ENCODE results near the gene DENND6B. TPM values are rescaled to one million over a fixed set of nuclear protein-coding genes. Genes with fewer than 3 reads are reported as not detected.
"Not testable (repeated sequence)": the region's sequence is repeated elsewhere in the genome, so short reads cannot be mapped to it uniquely, and the experiment has no call there.

The DENND6B gene, protein sequence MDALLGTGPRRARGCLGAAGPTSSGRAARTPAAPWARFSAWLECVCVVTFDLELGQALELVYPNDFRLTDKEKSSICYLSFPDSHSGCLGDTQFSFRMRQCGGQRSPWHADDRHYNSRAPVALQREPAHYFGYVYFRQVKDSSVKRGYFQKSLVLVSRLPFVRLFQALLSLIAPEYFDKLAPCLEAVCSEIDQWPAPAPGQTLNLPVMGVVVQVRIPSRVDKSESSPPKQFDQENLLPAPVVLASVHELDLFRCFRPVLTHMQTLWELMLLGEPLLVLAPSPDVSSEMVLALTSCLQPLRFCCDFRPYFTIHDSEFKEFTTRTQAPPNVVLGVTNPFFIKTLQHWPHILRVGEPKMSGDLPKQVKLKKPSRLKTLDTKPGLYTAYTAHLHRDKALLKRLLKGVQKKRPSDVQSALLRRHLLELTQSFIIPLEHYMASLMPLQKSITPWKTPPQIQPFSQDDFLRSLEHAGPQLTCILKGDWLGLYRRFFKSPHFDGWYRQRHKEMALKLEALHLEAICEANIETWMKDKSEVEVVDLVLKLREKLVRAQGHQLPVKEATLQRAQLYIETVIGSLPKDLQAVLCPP
- 1 to 10 TPM; 2.0 to 3.1 (median 2.5) TPM for total RNA-seq
- polyA plus RNA-seq, result 2.4 TPM
- long read RNA-seq, donor 1, full-length matches to known transcripts, result 3 of 10 reads
- long read RNA-seq, donor 1, partial matches to known transcripts, result 2 of 10 reads
- long read RNA-seq, donor 1, other reads (novel, unspliced or antisense), result 5 of 10 reads
- long read RNA-seq, donor 2, full-length matches to known transcripts, result 2 of 7 reads
- long read RNA-seq, donor 2, partial matches to known transcripts, result 1 of 7 reads
- long read RNA-seq, donor 2, other reads (novel, unspliced or antisense), result 4 of 7 reads
- long read RNA-seq, donor 3, full-length matches to known transcripts, result 3 of 16 reads
- long read RNA-seq, donor 3, partial matches to known transcripts, result 1 of 16 reads
- long read RNA-seq, donor 3, other reads (novel, unspliced or antisense), result 12 of 16 reads
- long read RNA-seq, donor 4, full-length matches to known transcripts, result 3 of 8 reads
- long read RNA-seq, donor 4, partial matches to known transcripts, result 0 of 8 reads
- long read RNA-seq, donor 4, other reads (novel, unspliced or antisense), result 5 of 8 reads

DNA sequence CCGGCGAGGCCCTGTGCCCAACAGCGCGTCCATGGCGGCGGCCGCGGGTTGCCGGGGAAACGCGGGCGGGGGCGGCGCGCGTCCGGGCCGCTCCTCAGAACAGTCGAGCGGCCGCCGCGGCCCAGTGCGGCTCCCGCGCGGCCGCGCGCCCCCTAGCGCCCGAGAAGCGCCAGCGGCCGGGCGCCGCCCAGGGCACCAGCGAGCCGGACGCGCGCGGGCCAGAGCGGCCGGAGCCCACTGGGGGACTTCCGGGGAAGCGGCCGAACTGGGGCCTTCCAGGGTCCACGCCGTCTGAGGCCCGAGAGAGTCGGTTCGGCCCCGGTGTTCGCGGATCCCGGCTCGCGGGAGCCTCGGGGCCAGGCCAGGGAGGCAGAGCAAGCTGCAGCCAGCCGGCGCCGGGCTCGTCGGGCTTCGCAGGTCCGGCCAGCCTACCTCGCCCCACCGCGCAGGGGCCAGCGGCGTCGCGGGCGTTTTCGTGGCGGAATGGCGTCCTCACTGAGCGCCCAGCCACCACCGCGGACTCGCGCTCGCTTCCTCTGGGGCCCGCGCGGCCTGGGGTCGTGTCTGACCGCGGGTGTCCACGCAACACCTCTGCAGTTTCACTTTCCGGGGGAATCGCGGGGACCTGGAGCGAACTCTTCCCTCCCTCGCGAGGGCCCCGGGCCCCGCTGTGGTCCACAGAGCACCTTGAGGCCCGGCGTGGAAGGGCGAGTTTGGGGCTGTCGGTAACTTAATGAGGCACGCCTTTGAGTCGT lies at the start of gene DENND6B:
TSS of gene DENND6B (minus strand) at position 57 of the 755 bp plus-strand sequence. CDS start at position 33, 24 bp downstream.
- H3K4me3 ChIP-seq (ENCODE audit: low read length), result peak within 1 kb of the TSS; percentile 89
- H3K4me1 ChIP-seq (ENCODE audit: control insufficient read depth, insufficient read depth, low read length), result no peaks in the 10 kb centered on the region
- ATAC-seq (peak; percentile 94 to 97), DNase-seq (peak; percentile 86 to 96 (median 94))
- intact Hi-C loops (cut with DNase I), result loop anchor here (5.0 kb wide), 3 partner anchors 50 to 65 kb away; partner anchors contain the start of genes MAPK11 (in 1 of the 4) and MAPK12 (in 1 of the 4)
- 3% methylated on average over 105 of the region's 105 CpGs for WGBS
- H3K9me3 ChIP-seq (ENCODE audit: control insufficient read depth, low read length), result no peaks in the 10 kb centered on the region
- H3K27me3 ChIP-seq (ENCODE audit: control insufficient read depth, insufficient read depth), result no peaks in the 10 kb centered on the region
- H3K27ac ChIP-seq (ENCODE audit: low read length), result peak within 1 kb of the TSS; percentile 97

DNA sequence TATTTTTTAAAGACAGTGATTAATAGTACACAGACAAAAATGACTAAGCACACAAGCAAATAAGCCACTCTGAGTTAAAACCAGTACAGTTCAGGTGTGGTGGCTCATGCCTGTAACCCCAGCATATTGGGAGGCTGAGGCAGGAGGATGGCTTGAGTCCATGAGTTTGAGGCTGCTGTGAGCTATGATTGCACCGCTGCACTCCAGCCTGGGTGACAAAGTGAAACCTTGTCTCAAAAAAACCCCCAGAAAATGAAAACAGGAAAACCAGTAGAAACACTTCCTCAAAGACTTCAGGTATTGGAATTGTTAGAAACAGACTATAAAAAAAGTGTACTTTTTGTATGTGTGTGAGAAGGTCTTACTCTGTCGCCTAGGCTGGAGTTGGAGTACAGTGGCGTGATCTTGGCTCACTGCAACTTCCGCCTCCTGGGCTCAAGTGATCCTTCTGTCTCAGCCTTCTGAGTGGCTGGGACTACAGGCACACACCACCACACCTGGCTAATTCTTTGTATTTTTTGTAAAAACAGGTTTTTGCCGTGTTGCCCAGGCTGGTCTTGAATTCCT lies 49.4 kb upstream of the DENND6B start:
- no peak overlapping the region for H3K27ac ChIP-seq (ENCODE audit: low read length)
- no peaks in the 10 kb centered on the region for H3K27me3 ChIP-seq (ENCODE audit: control insufficient read depth, insufficient read depth)
- intact Hi-C loops (cut with DNase I), result no loop called here
- ATAC-seq, result no peak
- DNase-seq, result no peak
- WGBS, result 89% methylated on average over 5 of the region's 5 CpGs
- H3K9me3 ChIP-seq (ENCODE audit: control insufficient read depth, low read length), result no peaks in the 10 kb centered on the region
- no peak overlapping the region for H3K4me3 ChIP-seq (ENCODE audit: low read length)
- no peaks in the 10 kb centered on the region for H3K4me1 ChIP-seq (ENCODE audit: control insufficient read depth, insufficient read depth, low read length)

DNA sequence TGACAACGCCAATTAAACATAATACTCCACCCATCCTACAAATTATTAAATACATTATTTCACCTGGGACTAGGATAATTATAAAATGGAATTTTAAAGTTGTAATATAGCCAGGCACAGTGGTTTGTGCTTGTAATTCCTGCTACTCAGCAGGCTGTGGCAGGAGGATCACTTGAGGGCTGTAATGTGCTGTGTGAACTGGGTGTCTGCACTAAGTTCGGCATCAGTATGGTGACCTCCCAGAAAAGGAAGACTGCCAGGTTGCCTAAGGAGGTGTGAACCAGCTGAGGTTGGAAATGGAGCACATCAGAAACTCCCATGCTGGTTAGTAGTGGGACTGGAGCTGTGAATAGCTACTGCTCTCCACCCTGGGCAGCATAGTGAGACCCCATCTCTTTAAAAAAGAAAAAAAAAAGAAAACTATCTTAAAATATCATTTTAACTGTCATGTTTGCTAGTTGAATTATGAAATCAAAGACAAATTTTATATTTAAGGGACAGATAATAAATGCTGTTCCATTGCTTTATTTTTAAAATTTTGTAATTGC lies 44.4 kb upstream of the DENND6B start:
- H3K4me3 ChIP-seq (ENCODE audit: low read length), result no peak overlapping the region
- no peaks in the 10 kb centered on the region for H3K9me3 ChIP-seq (ENCODE audit: control insufficient read depth, low read length)
- DNase-seq (no peak), ATAC-seq (no peak)
- no peak overlapping the region for H3K27ac ChIP-seq (ENCODE audit: low read length)
- H3K27me3 ChIP-seq (ENCODE audit: control insufficient read depth, insufficient read depth), result no peaks in the 10 kb centered on the region
- intact Hi-C loops (cut with DNase I), result no loop called here
- no peaks in the 10 kb centered on the region for H3K4me1 ChIP-seq (ENCODE audit: control insufficient read depth, insufficient read depth, low read length)
- WGBS, result 92% methylated on average over 2 of the region's 2 CpGs

DNA sequence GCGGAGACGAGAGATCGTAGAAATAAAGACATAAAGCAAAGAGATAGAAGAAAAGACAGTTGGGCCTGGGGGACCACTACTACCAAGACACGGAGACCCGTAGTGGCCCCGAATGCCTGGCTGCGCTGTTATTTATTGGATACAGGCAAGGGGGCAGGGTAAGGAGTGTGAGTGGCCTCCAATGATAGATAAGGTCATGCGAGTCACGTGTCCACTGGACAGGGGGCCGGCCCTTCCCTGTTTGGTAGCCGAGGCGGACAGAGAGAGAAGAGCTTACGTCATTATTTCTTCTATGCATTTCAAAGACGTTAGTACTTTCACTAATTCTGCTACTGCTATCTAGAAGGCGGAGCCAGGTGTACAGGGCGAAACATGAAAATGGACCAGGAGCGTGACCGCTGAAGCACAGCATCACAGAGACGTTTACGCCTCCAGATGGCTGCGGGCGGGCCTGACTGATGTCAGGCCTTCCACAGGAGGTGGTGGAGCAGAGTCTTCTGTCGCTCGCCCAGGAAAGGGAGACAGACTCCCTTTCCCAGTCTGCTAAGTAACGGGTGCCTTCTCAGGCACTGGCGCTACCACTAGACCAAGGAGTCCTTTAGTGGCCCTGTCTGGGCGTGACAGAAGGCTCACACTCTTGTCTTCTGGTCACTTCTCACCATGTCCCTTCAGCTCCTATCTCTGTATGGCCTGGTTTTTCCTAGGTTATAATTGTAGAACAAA lies 41.1 kb upstream of the DENND6B start:
- H3K4me1 ChIP-seq (ENCODE audit: control insufficient read depth, insufficient read depth, low read length), result no peaks in the 10 kb centered on the region
- no peak overlapping the region for H3K27ac ChIP-seq (ENCODE audit: low read length)
- intact Hi-C loops (cut with DNase I), result no loop called here
- DNase-seq (no peak), ATAC-seq (no peak)
- H3K27me3 ChIP-seq (ENCODE audit: control insufficient read depth, insufficient read depth), result no peaks in the 10 kb centered on the region
- no peaks in the 10 kb centered on the region for H3K9me3 ChIP-seq (ENCODE audit: control insufficient read depth, low read length)
- H3K4me3 ChIP-seq (ENCODE audit: low read length), result no peak overlapping the region
- WGBS, result 92% methylated on average over 27 of the region's 27 CpGs

DNA sequence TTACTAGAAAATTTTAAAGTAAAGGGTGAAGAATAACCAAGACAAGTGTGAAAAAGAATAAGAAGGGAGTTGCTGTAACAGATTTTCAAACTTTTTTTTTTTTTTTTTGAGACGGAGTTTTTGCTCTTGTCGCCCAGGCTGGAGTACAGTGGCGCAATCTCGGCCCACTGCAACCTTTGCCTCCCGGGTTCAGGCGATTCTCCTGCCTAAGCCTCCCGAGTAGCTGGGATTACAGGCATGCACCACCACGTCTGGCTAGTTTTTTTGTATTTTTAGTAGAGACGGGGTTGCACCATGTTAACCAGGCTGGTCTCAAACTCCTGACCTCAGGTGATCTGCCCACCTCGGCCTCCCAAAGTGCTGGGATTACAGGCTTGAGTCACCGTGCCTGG lies 37.0 kb upstream of the DENND6B start:
- ATAC-seq; H3K9me3 ChIP-seq (ENCODE audit: control insufficient read depth, low read length); DNase-seq; intact Hi-C loops (cut with DNase I); H3K27me3 ChIP-seq (ENCODE audit: control insufficient read depth, insufficient read depth); H3K4me1 ChIP-seq (ENCODE audit: control insufficient read depth, insufficient read depth, low read length); H3K4me3 ChIP-seq (ENCODE audit: low read length); H3K27ac ChIP-seq (ENCODE audit: low read length): not testable (repeated sequence)
- WGBS, result 93% methylated on average over 11 of the region's 11 CpGs

DNA sequence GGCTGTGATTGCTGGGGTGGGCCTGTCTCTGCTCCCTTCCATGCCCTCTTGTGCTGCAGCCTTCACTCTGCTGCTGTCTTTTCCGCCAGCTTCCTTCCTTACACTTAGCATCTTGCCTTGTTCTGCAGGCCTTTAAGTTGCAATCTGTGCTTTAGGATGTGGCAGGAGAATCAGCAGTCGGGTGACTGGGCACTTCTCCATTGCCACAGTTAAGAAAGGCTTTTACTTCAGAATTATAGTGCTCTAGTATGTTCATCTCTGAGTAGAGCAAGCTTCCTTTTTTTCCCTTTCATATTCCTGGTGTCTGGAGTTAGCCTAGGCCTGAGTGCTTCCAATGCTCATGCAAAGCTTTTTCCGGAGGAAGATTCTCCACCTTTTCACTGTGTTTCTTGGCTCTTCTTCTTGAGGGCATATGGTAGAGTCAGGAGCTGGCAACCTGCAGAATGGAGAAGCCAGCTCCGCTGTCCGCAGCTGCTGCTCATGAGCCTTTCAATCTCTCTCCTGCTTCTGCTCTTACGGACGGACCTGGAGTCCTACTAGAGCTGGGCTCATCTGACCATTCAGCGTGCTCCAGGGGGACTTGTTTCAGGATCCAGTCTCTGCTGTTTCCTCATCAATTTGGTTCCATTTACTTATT lies 36.5 kb upstream of the DENND6B start:
- no peak overlapping the region for H3K4me3 ChIP-seq (ENCODE audit: low read length)
- ATAC-seq (no peak), DNase-seq (no peak)
- H3K27ac ChIP-seq (ENCODE audit: low read length), result no peak overlapping the region
- no peaks in the 10 kb centered on the region for H3K9me3 ChIP-seq (ENCODE audit: control insufficient read depth, low read length)
- intact Hi-C loops (cut with DNase I), result no loop called here
- WGBS, result 89% methylated on average over 8 of the region's 8 CpGs
- no peaks in the 10 kb centered on the region for H3K4me1 ChIP-seq (ENCODE audit: control insufficient read depth, insufficient read depth, low read length)
- H3K27me3 ChIP-seq (ENCODE audit: control insufficient read depth, insufficient read depth), result no peaks in the 10 kb centered on the region

DNA sequence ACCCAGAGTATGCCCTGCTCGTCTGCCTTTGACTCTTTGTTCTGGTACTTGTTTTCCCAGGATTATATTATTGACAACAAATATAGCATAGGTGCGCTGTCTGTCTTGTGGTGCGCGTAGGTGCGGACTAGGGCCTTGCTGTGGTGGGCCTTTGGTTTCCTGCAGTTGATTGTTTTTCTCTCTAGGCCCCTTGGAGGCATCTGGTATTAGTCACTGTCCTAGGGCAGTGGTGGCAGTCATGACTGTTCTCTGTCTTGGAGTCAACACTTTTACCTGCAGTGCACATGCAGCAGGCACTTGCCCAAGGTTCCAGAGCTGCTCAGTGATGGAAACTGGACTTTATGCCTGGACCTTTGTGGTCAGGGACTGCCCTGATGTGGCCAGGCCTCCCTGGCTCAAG lies 34.9 kb upstream of the DENND6B start:
- intact Hi-C loops (cut with DNase I), result no loop called here
- no peaks in the 10 kb centered on the region for H3K4me1 ChIP-seq (ENCODE audit: control insufficient read depth, insufficient read depth, low read length)
- no peaks in the 10 kb centered on the region for H3K27me3 ChIP-seq (ENCODE audit: control insufficient read depth, insufficient read depth)
- no peak for ATAC-seq
- DNase-seq, result no peak
- H3K4me3 ChIP-seq (ENCODE audit: low read length), result no peak overlapping the region
- H3K27ac ChIP-seq (ENCODE audit: low read length), result no peak overlapping the region
- 94% methylated on average over 5 of the region's 5 CpGs for WGBS
- no peaks in the 10 kb centered on the region for H3K9me3 ChIP-seq (ENCODE audit: control insufficient read depth, low read length)

DNA sequence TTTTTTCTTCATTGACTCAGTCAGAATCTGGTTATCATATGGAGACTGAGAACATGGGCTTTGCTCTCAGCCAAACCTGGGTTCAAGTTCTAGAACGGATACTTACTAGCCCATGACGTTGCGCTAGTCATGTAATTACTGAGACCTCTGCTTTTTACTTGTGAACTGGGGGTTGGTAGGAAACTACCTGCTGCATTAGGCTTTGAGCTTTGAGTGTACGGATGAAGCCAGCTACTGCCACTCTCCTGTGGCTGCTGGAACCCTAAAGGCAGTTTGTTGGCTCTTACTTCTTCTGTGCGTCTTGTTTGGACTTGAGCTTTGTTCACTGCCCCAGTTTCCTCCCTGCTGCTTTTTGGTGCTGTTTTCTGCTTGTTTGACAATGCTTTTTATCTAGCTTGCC lies 34.4 kb upstream of the DENND6B start:
- ATAC-seq (no peak), DNase-seq (no peak)
- intact Hi-C loops (cut with DNase I), result no loop called here
- Histone ChIP-seq H3K4me1 (ENCODE audit: control insufficient read depth, insufficient read depth, low read length) (no peaks in the 10 kb centered on the region), H3K4me3 (ENCODE audit: low read length) (no peak overlapping the region), H3K9me3 (ENCODE audit: control insufficient read depth, low read length) (no peaks in the 10 kb centered on the region), H3K27me3 (ENCODE audit: control insufficient read depth, insufficient read depth) (no peaks in the 10 kb centered on the region), H3K27ac (ENCODE audit: low read length) (no peak overlapping the region)
- WGBS, result 93% methylated on average over 5 of the region's 5 CpGs

DNA sequence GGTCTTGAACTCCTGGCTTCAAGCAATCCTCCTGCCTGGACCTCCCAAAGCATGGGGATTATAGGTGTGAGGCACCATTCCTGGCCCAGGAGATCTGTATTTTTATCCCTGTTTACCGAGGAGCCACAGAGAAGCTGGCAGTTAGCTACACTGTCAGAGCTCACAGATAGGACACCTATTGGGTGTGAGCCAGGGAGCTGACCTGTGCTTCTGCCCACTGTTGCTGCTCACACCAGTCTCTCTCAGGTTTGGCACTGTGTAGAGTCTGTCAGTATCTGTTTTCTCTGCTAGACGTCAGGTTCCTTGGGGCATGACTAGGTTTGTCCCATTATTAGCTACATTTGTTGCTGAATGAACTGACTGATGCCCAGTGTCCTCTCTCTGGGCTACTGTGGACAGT lies 33.8 kb upstream of the DENND6B start:
- DNase-seq (no peak), ATAC-seq (peak; percentile 28 to 35)
- intact Hi-C loops (cut with DNase I), result no loop called here
- WGBS, result 55% methylated on average over 2 of the region's 2 CpGs
- Histone ChIP-seq H3K27me3 (ENCODE audit: control insufficient read depth, insufficient read depth) (no peaks in the 10 kb centered on the region), H3K4me3 (ENCODE audit: low read length) (no peak overlapping the region), H3K27ac (ENCODE audit: low read length) (no peak overlapping the region), H3K9me3 (ENCODE audit: control insufficient read depth, low read length) (no peaks in the 10 kb centered on the region), H3K4me1 (ENCODE audit: control insufficient read depth, insufficient read depth, low read length) (no peaks in the 10 kb centered on the region)

All from right cardiac atrium (tissue), 5 donors.